Ovary (tissue), 3 donors: ENCODE results near the gene KIF13A.

Experiments used
- CTCF ChIP-seq, 3 donors: fragments of 450-650 bp in 2 of 3; fragments of 200-600 bp in 1 of 3; IDR thresholded peaks; one replicate each; pipeline versions ENCODE4 v1.5.1 to v1.8.0; 2016 to 2022; ENCODE audit warnings: antibody characterized with exemption in 3 of 3, mild to moderate bottlenecking in 1 of 3
- EP300 ChIP-seq: sonication (generic); formaldehyde crosslinking; IDR thresholded peaks from one replicate; pipeline ENCODE4 v1.6.1; 2017; ENCODE audit warnings: antibody characterized with exemption
- POLR2A ChIP-seq: fragments of 450-650 bp; IDR thresholded peaks from one replicate; pipeline ENCODE4 v1.6.1; 2017; ENCODE audit warnings: antibody characterized with exemption, mild to moderate bottlenecking, moderate library complexity
- donor health status: DM: no; HTN: no; CAD: no.

- TF ChIP-seq CTCF (IDR thresholded peaks at IDR 0.05), result no peak
- TF ChIP-seq POLR2A, result no peak
- no peak for TF ChIP-seq EP300
These were observed 184.0 kb downstream of the KIF13A start for GRCh38 chr6:17803409-17803808.
